Transverse colon (tissue), 4 donors: ENCODE measurements around the gene CELSR3. TPM values are rescaled to one million over a fixed set of nuclear protein-coding genes. Genes with fewer than 3 reads are reported as not detected.

Source experiments
- DNase-seq: peaks from one replicate; pipeline ENCODE4 v3.0.0-alpha.2; 2019
- H3K27ac ChIP-seq, 4 donors: fragments of 200-600 bp; sonication (generic); 2 replicates each; pipeline ENCODE4 v1.5.1; 2016 to 2018; ENCODE audit warnings: inconsistent platforms in 4 of 4
- H3K27me3 ChIP-seq: fragments of 200-600 bp; sonication (generic); 2 replicates; pipeline ENCODE4 v1.5.1; 2017; ENCODE audit warnings: inconsistent platforms
- H3K36me3 ChIP-seq, 4 donors: fragments of 200-600 bp; sonication (generic); 2 replicates each; pipeline ENCODE4 v1.5.1; 2017 to 2019; ENCODE audit warnings: inconsistent platforms in 4 of 4
- H3K4me1 ChIP-seq, 4 donors: fragments of 200-600 bp; sonication (generic); 2 replicates each; pipeline ENCODE4 v1.5.1; 2017 to 2020; ENCODE audit warnings: inconsistent platforms in 4 of 4
- H3K4me3 ChIP-seq, 4 donors: fragments of 200-600 bp; sonication (generic); 1 replicate in 1 of 4; 2 replicates in 3 of 4; pipeline versions ENCODE4 v1.5.1 to v1.6.1; 2017 to 2019; ENCODE audit warnings: inconsistent platforms in 4 of 4
- H3K9me3 ChIP-seq, 2 donors: fragments of 200-600 bp; sonication (generic); 2 replicates each; pipeline ENCODE4 v1.5.1; 2017 to 2019; ENCODE audit warnings: inconsistent platforms in 2 of 2
- CTCF ChIP-seq, 5 experiments: fragments of 200-600 bp in 3 of 5; fragments of 450-650 bp in 2 of 5; sonication (generic) in 3 of 5; IDR thresholded peaks; 1 replicate in 2 of 5; 2 replicates in 3 of 5; pipeline ENCODE4 v1.5.1; 2016 to 2017; ENCODE audit warnings: antibody characterized with exemption in 5 of 5, inconsistent platforms in 3 of 5, mild to moderate bottlenecking in 2 of 5, moderate library complexity in 1 of 5
- EP300 ChIP-seq: sonication (generic); formaldehyde crosslinking; IDR thresholded peaks from one replicate; pipeline ENCODE4 v1.6.1; 2017; ENCODE audit warnings: antibody characterized with exemption, low read depth
- POLR2A ChIP-seq: fragments of 450-650 bp; IDR thresholded peaks from one replicate; pipeline ENCODE4 v1.6.1; 2016; ENCODE audit warnings: antibody characterized with exemption, mild to moderate bottlenecking, moderate library complexity
- POLR2AphosphoS5 ChIP-seq, 3 donors: sonication (generic); formaldehyde crosslinking; IDR thresholded peaks; one replicate each; pipeline ENCODE4 v1.6.1; 2016; ENCODE audit warnings: antibody characterized with exemption in 3 of 3
- WGBS, 2 donors: methylation state at CpG; one replicate each; pipeline ENCODE4 v1.1.5; 2018; ENCODE audit warnings: low coverage in 1 of 2; 5-methylcytosine and 5-hydroxymethylcytosine counted together
- in situ Hi-C, 4 donors: fragments of 200-750 bp; cut with MboI; loops; one replicate each; pipeline versions ENCODE4 v1.15.0 to v1.15.1; 2017; ENCODE audit warnings: low sequenced_read_pairs in 3 of 4, low pct_ligation_motif_present in 1 of 4, low pct_unique_long_range_greater_than_20kb in 1 of 4
- intact Hi-C: fragments of 100-400 bp; cut with DNase I; formaldehyde crosslinking; loops from one replicate; pipeline ENCODE4 v1.15.1; 2023; ENCODE audit warnings: low total_unique reads
- total RNA-seq, 4 donors: library from RNA; depleted of rRNA; stranded (reverse); fragments of >200 nt; gene quantifications; one replicate each; pipeline ENCODE4 v1.1.0, GENCODE V29; 2016

The CELSR3 gene
- total RNA-seq, 4 donors from 2014 or later, result 1.2 to 15.0 (median 3.9) TPM

- 35% methylated on average over 1 of the region's 1 CpG; no CpG with 5 or more reads in 1 of the 2 donors for WGBS, 2 donors
These were observed 50.4 kb downstream of the CELSR3 start for GRCh38 chr3:48612309-48612708.

GRCh38 chr3:48609088-48610005, 53.3 kb downstream of the CELSR3 start, which contains the start of gene UQCRC1:
TSS of gene UQCRC1 (minus strand) at chr3:48609646. CDS start at chr3:48609620, 26 bp downstream.
- 3% methylated on average over 86 of the region's 86 CpGs; no CpG with 5 or more reads in 1 of the 2 donors for WGBS, 2 donors
- TF ChIP-seq POLR2AphosphoS5 (IDR thresholded peaks at IDR 0.05) (peak; percentile 92 to 95 (median 94)), POLR2A (peak; percentile 93), EP300 (no peak), CTCF (IDR thresholded peaks at IDR 0.05) (peak; percentile 70 to 94 (median 74))
- peaks cover 4 to 14% (median 11%) of the 10 kb centered on the region in 4 donors for H3K4me1 ChIP-seq
- H3K27ac ChIP-seq, result peak within 1 kb of the TSS; percentile 86 to 92 (median 88)
- no peaks in the 10 kb centered on the region for H3K27me3 ChIP-seq
- intact Hi-C loops (no loop called here), in situ Hi-C loops (no loop called here)
- H3K4me3 ChIP-seq, result peak within 1 kb of the TSS; percentile 60 to 85 (median 72)
- peaks cover 0 to 16% (median 5%) of the 10 kb centered on the region in 4 donors for H3K36me3 ChIP-seq
- no peaks in the 10 kb centered on the region for H3K9me3 ChIP-seq
- peak; percentile 94 for DNase-seq

More at GRCh38 chr3:48612309-48612708, 50.4 kb downstream of the CELSR3 start:
- DNase-seq, result no peak
- Histone ChIP-seq H3K36me3 (no peaks in the 10 kb centered on the region), H3K4me1 (peaks cover 4 to 14% (median 11%) of the 10 kb centered on the region in 4 donors), H3K27ac (no peak overlapping the region), H3K9me3 (peaks cover 4 to 13% of the 10 kb centered on the region in 2 donors), H3K27me3 (no peaks in the 10 kb centered on the region), H3K4me3 (no peak overlapping the region)
- intact Hi-C loops, result no loop called here
- in situ Hi-C loops, result no loop called here
- no peak for TF ChIP-seq POLR2AphosphoS5 (IDR thresholded peaks at IDR 0.05)
- TF ChIP-seq POLR2A, result no peak
- no peak for TF ChIP-seq EP300
- TF ChIP-seq CTCF (IDR thresholded peaks at IDR 0.05), result no peak

- in situ Hi-C loops (no loop called here), intact Hi-C loops (no loop called here)
- TF ChIP-seq POLR2AphosphoS5 (IDR thresholded peaks at IDR 0.05) (no peak), POLR2A (no peak), CTCF (IDR thresholded peaks at IDR 0.05) (no peak), EP300 (no peak)
- Histone ChIP-seq H3K4me1 (peaks cover 4 to 14% (median 11%) of the 10 kb centered on the region in 4 donors), H3K4me3 (no peak overlapping the region), H3K27ac (no peak overlapping the region), H3K36me3 (peaks cover 0 to 28% (median 16%) of the 10 kb centered on the region in 4 donors), H3K27me3 (no peaks in the 10 kb centered on the region), H3K9me3 (no peaks in the 10 kb centered on the region)
- peak; percentile 33 for DNase-seq
- WGBS, 2 donors, result 92 to 97% methylated on average over 5 of the region's 5 CpGs
These were observed 55.2 kb downstream of the CELSR3 start for GRCh38 chr3:48607519-48607918.

- Histone ChIP-seq H3K27ac (no peak overlapping the region), H3K36me3 (peaks cover 0 to 59% (median 37%) of the 10 kb centered on the region in 4 donors), H3K4me1 (peaks cover 0 to 21% (median 9%) of the 10 kb centered on the region in 4 donors), H3K4me3 (no peak overlapping the region), H3K27me3 (no peaks in the 10 kb centered on the region), H3K9me3 (no peaks in the 10 kb centered on the region)
- in situ Hi-C loops, result no loop called here
- no peak for DNase-seq
- intact Hi-C loops, result no loop called here
- TF ChIP-seq EP300 (no peak), POLR2AphosphoS5 (IDR thresholded peaks at IDR 0.05) (no peak), POLR2A (no peak), CTCF (IDR thresholded peaks at IDR 0.05) (no peak)
- WGBS, 2 donors, result 73% methylated on average over 2 of the region's 2 CpGs; no CpG with 5 or more reads in 1 of the 2 donors
These were observed 61.1 kb downstream of the CELSR3 start for GRCh38 chr3:48601622-48601994.
